HAP-1 (cell line): ENCODE results near the gene VASN.

Experiments used
- DNase-seq, 2 experiments: peaks; one replicate each; pipeline ENCODE4 v3.0.0-alpha.2; 2016 to 2020; ENCODE audit warnings: low spot score in 2 of 2
- H3K27me3 ChIP-seq: fragments of 250-450 bp; sonication (Bioruptor Pico); 2 replicates; pipeline ENCODE4 v1.5.1; 2020; ENCODE audit warnings: low read depth, mild to moderate bottlenecking, moderate library complexity
- H3K36me3 ChIP-seq: fragments of 250-450 bp; sonication (Bioruptor Pico); replicated peaks from 2 replicates; pipeline ENCODE4 v1.5.1; 2020; ENCODE audit warnings: mild to moderate bottlenecking
- H3K4me1 ChIP-seq: fragments of 250-450 bp; sonication (Bioruptor Pico); 2 replicates; pipeline ENCODE4 v1.5.1; 2020; ENCODE audit warnings: mild to moderate bottlenecking
- H3K4me3 ChIP-seq: fragments of 250-450 bp; sonication (Bioruptor Pico); 2 replicates; pipeline ENCODE4 v1.5.1; 2020; ENCODE audit warnings: mild to moderate bottlenecking, moderate library complexity
- H3K9me3 ChIP-seq: fragments of 250-450 bp; sonication (Bioruptor Pico); 2 replicates; pipeline ENCODE4 v1.5.1; 2020; ENCODE audit warnings: mild to moderate bottlenecking, moderate library complexity
- in situ Hi-C: fragments of 300-500 bp; cut with MboI; formaldehyde crosslinking; loops from 3 replicates; pipeline ENCODE4 v1.14.3; 2020; ENCODE audit warnings: low sequenced_read_pairs, inconsistent platforms, mixed read lengths

Gene VASN

GRCh38 chr16:4353675-4354074 lies 18.0 kb upstream of the VASN start:
- H3K36me3 ChIP-seq, result peaks cover 5% of the 10 kb centered on the region; the same call in 1 of the 2 replicates
- no peak for DNase-seq
- no peaks in the 10 kb centered on the region for H3K27me3 ChIP-seq
- no peaks in the 10 kb centered on the region for H3K9me3 ChIP-seq
- H3K4me3 ChIP-seq, result no peak overlapping the region
- in situ Hi-C loops, result loop anchor here (5.0 kb wide), 1 partner anchor 59 kb away; no protein-coding TSS in a partner anchor
- H3K4me1 ChIP-seq, result peaks cover 4% of the 10 kb centered on the region

- Histone ChIP-seq H3K27me3 (no peaks in the 10 kb centered on the region), H3K36me3 (no peaks in the 10 kb centered on the region; the same call in 1 of the 2 replicates), H3K9me3 (no peaks in the 10 kb centered on the region), H3K4me1 (peaks cover 4% of the 10 kb centered on the region), H3K4me3 (no peak overlapping the region)
- in situ Hi-C loops, result loop anchor here (5.0 kb wide), 1 partner anchor 58 kb away; no protein-coding TSS in a partner anchor
- DNase-seq, result no peak
Observed at GRCh38 chr16:4354512-4355409, 16.9 kb upstream of the VASN start.

GRCh38 chr16:4356820-4357219 lies 14.8 kb upstream of the VASN start:
- Histone ChIP-seq H3K4me3 (no peak overlapping the region), H3K9me3 (no peaks in the 10 kb centered on the region), H3K36me3 (no peaks in the 10 kb centered on the region; the same call in 1 of the 2 replicates), H3K4me1 (no peaks in the 10 kb centered on the region), H3K27me3 (no peaks in the 10 kb centered on the region)
- in situ Hi-C loops, result no loop called here
- no peak for DNase-seq

GRCh38 chr16:4358236-4358635 lies 13.4 kb upstream of the VASN start:
- H3K4me3 ChIP-seq, result no peak overlapping the region
- H3K9me3 ChIP-seq, result no peaks in the 10 kb centered on the region
- no peaks in the 10 kb centered on the region for H3K4me1 ChIP-seq
- no peaks in the 10 kb centered on the region; the same call in 1 of the 2 replicates for H3K36me3 ChIP-seq
- DNase-seq, result no peak
- in situ Hi-C loops, result no loop called here
- H3K27me3 ChIP-seq, result no peaks in the 10 kb centered on the region

- peak in 1 of 2 experiments; percentile 80 for DNase-seq
- no peaks in the 10 kb centered on the region; the same call in 1 of the 2 replicates for H3K36me3 ChIP-seq
- no peak overlapping the region for H3K4me3 ChIP-seq
- in situ Hi-C loops, result no loop called here
- H3K27me3 ChIP-seq, result no peaks in the 10 kb centered on the region
- no peaks in the 10 kb centered on the region for H3K9me3 ChIP-seq
- H3K4me1 ChIP-seq, result no peaks in the 10 kb centered on the region
Observed at GRCh38 chr16:4358831-4359561, 12.7 kb upstream of the VASN start.

- in situ Hi-C loops, result no loop called here
Observed at GRCh38 chr16:4359914-4360313, 11.7 kb upstream of the VASN start.

GRCh38 chr16:4360538-4361021 lies 11.1 kb upstream of the VASN start:
- Histone ChIP-seq H3K4me3 (no peak overlapping the region), H3K36me3 (peaks cover 2% of the 10 kb centered on the region), H3K9me3 (no peaks in the 10 kb centered on the region), H3K4me1 (no peaks in the 10 kb centered on the region), H3K27me3 (no peaks in the 10 kb centered on the region)
- peak; percentile 21 to 69 for DNase-seq
- in situ Hi-C loops, result no loop called here

More at GRCh38 chr16:4359914-4360313, 11.7 kb upstream of the VASN start:
- no peaks in the 10 kb centered on the region; the same call in none of the 2 replicates for H3K36me3 ChIP-seq
- H3K4me3 ChIP-seq, result no peak overlapping the region
- no peaks in the 10 kb centered on the region for H3K9me3 ChIP-seq
- no peak for DNase-seq
- H3K4me1 ChIP-seq, result no peaks in the 10 kb centered on the region
- H3K27me3 ChIP-seq, result no peaks in the 10 kb centered on the region

- Histone ChIP-seq H3K9me3 (no peaks in the 10 kb centered on the region), H3K27me3 (no peaks in the 10 kb centered on the region), H3K36me3 (peaks cover 2% of the 10 kb centered on the region), H3K4me3 (no peak overlapping the region), H3K4me1 (no peaks in the 10 kb centered on the region)
- DNase-seq, result no peak
- in situ Hi-C loops, result no loop called here
Observed at GRCh38 chr16:4361033-4361943, 10.4 kb upstream of the VASN start.

GRCh38 chr16:4361944-4362311 lies 9.7 kb upstream of the VASN start:
- DNase-seq, result no peak

GRCh38 chr16:4362476-4363135 lies 9.0 kb upstream of the VASN start:
- no peaks in the 10 kb centered on the region for H3K27me3 ChIP-seq
- in situ Hi-C loops, result no loop called here
- peaks cover 2% of the 10 kb centered on the region for H3K36me3 ChIP-seq
- no peaks in the 10 kb centered on the region for H3K9me3 ChIP-seq
- H3K4me3 ChIP-seq, result no peak overlapping the region
- DNase-seq, result no peak
- no peaks in the 10 kb centered on the region for H3K4me1 ChIP-seq

More at GRCh38 chr16:4361944-4362311, 9.7 kb upstream of the VASN start:
- H3K27me3 ChIP-seq, result no peaks in the 10 kb centered on the region
- H3K4me1 ChIP-seq, result no peaks in the 10 kb centered on the region
- no peak overlapping the region for H3K4me3 ChIP-seq
- H3K9me3 ChIP-seq, result no peaks in the 10 kb centered on the region
- in situ Hi-C loops, result no loop called here
- peaks cover 2% of the 10 kb centered on the region for H3K36me3 ChIP-seq

- Histone ChIP-seq H3K27me3 (no peaks in the 10 kb centered on the region), H3K36me3 (peaks cover 2% of the 10 kb centered on the region), H3K9me3 (no peaks in the 10 kb centered on the region), H3K4me3 (no peak overlapping the region), H3K4me1 (no peaks in the 10 kb centered on the region)
- no peak for DNase-seq
- in situ Hi-C loops, result no loop called here
Observed at GRCh38 chr16:4364196-4365013, 7.2 kb upstream of the VASN start.

GRCh38 chr16:4365014-4365406 lies 6.6 kb upstream of the VASN start:
- in situ Hi-C loops, result no loop called here
- Histone ChIP-seq H3K4me3 (no peak overlapping the region), H3K36me3 (peaks cover 2% of the 10 kb centered on the region), H3K9me3 (no peaks in the 10 kb centered on the region), H3K4me1 (no peaks in the 10 kb centered on the region), H3K27me3 (no peaks in the 10 kb centered on the region)
- no peak for DNase-seq
